Testis (tissue), 3 donors: ENCODE results near the gene XK. TPM values are rescaled to one million over a fixed set of nuclear protein-coding genes. Genes with fewer than 3 reads are reported as not detected.

ENCODE experiments used
- DNase-seq: peaks from one replicate; pipeline ENCODE4 v3.0.0-alpha.2; 2019
- H3K27ac ChIP-seq, 2 donors: fragments of 200-600 bp; sonication (generic); one replicate each; pipeline ENCODE4 v1.5.1; 2019
- H3K27me3 ChIP-seq: fragments of 200-600 bp; sonication (generic); one replicate; pipeline ENCODE4 v1.5.1; 2019
- H3K36me3 ChIP-seq: fragments of 200-600 bp; sonication (generic); one replicate; pipeline ENCODE4 v1.5.1; 2017; ENCODE audit warnings: low read depth; ENCODE audit errors: missing control alignments
- H3K4me1 ChIP-seq: fragments of 200-600 bp; sonication (generic); one replicate; pipeline ENCODE4 v1.5.1; 2019
- H3K4me3 ChIP-seq, 2 donors: fragments of 200-600 bp; sonication (generic); one replicate each; pipeline ENCODE4 v1.5.1; 2017 to 2019
- H3K9me3 ChIP-seq: fragments of 200-600 bp; sonication (generic); one replicate; pipeline ENCODE4 v1.5.1; 2017
- CTCF ChIP-seq, 3 experiments: fragments of 450-650 bp in 2 of 3; fragments of 200-600 bp in 1 of 3; sonication (generic) in 1 of 3; IDR thresholded peaks; one replicate each; pipeline ENCODE4 v1.5.1; 2016 to 2019; ENCODE audit warnings: antibody characterized with exemption in 3 of 3, mild to moderate bottlenecking in 2 of 3, moderate library complexity in 1 of 3
- POLR2A ChIP-seq: fragments of 450-650 bp; IDR thresholded peaks from one replicate; pipeline ENCODE4 v1.6.1; 2017; ENCODE audit warnings: antibody characterized with exemption, mild to moderate bottlenecking, moderate library complexity
- WGBS, 2 donors: methylation state at CpG; one replicate each; pipeline ENCODE4 v1.1.5; 2018; 5-methylcytosine and 5-hydroxymethylcytosine counted together
- intact Hi-C: fragments of 100-400 bp; cut with DNase I; formaldehyde crosslinking; loops from one replicate; pipeline ENCODE4 v1.15.1; 2023; ENCODE audit warnings: low total_unique reads
- polyA plus RNA-seq: library from polyadenylated mRNA; stranded (reverse); fragments of 350-450 nt; fragmentation: Illumina TruSeq; extraction: RNeasy Lipid Tissue Mini Kit (QIAGEN cat#74804); gene quantifications from one replicate; pipeline ENCODE4 v1.2.3, GENCODE V29; 2014; ENCODE audit warnings: low read depth, low replicate concordance; ENCODE audit not compliant: insufficient read depth
- total RNA-seq, 2 donors: library from RNA; depleted of rRNA; stranded (reverse); fragments of >200 nt; gene quantifications; one replicate each; pipeline ENCODE4 v1.2.3, GENCODE V29; 2016

XK gene
- total and polyA plus RNA-seq, 3 donors from 2014 or later: 2.6 to 4.3 (median 3.3) TPM

DNA sequence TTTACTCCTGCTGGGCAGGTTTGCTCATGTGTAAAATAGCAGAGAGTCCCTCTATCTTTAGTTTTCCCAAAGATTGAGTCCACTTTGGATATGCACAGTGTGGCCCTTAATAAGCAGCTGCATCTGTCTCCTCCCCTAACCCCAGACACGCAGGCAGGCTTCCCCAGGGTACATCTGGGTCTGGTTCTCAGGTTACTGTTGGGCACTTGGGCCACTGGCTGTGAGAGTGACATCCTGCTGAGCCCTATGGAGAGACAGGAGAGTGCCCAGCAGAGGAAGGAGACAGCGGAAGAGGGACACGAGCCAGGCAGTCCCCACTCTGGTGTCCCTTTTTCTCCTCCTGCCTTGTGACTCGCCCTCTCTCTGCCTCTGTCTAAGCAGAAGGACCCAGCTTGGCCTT lies 16.0 kb downstream of the XK start:
- intact Hi-C loops: no loop called here
- TF ChIP-seq CTCF (IDR thresholded peaks at IDR 0.05) (no peak), POLR2A (no peak)
- Histone ChIP-seq H3K9me3 (no peaks in the 10 kb centered on the region), H3K4me3 (no peak overlapping the region), H3K4me1 (no peaks in the 10 kb centered on the region), H3K27me3 (no peaks in the 10 kb centered on the region), H3K27ac (no peak overlapping the region), H3K36me3 (no peaks in the 10 kb centered on the region)
- no peak for DNase-seq
- WGBS, 2 donors: 86 to 100% methylated on average over 3 to 4 of the region's 4 CpGs

DNA sequence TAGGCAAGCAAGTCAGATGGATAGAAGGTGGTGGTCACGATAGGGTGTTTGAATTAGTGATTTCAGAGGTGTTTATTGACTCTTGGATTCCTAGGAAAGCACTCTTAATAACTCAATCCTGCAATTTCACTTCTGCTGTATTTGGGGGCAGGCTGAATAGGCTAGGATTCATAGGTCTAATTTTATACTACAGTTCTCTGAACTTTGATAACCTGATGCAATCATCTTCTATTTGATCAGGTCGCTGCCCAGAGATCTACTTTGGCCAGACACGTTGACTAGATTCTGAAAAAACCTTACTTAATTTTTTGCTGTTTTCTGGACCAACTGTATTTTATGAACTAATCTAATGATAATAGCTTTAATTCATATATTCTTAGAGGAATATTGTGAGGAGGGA lies 26.4 kb downstream of the XK start:
- 90 to 91% methylated on average over 3 of the region's 3 CpGs for WGBS, 2 donors
- Histone ChIP-seq H3K27ac (no peak overlapping the region), H3K4me1 (no peaks in the 10 kb centered on the region), H3K36me3 (no peaks in the 10 kb centered on the region), H3K27me3 (no peaks in the 10 kb centered on the region), H3K9me3 (no peaks in the 10 kb centered on the region), H3K4me3 (no peak overlapping the region)
- no peak for DNase-seq
- TF ChIP-seq CTCF (IDR thresholded peaks at IDR 0.05) (no peak), POLR2A (no peak)
- intact Hi-C loops: no loop called here

- no peaks in the 10 kb centered on the region for H3K36me3 ChIP-seq
- no peak for DNase-seq
- 79 to 94% methylated on average over 3 of the region's 3 CpGs for WGBS, 2 donors
- no peaks in the 10 kb centered on the region for H3K4me1 ChIP-seq
- no peaks in the 10 kb centered on the region for H3K27me3 ChIP-seq
- intact Hi-C loops: no loop called here
- TF ChIP-seq CTCF (IDR thresholded peaks at IDR 0.05) (no peak), POLR2A (no peak)
- no peak overlapping the region for H3K4me3 ChIP-seq
- no peak overlapping the region for H3K27ac ChIP-seq
- H3K9me3 ChIP-seq: no peaks in the 10 kb centered on the region
Measured at GRCh38 chrX:37712458-37712857, 26.9 kb downstream of the XK start.

GRCh38 chrX:37714479-37714878 lies 28.9 kb downstream of the XK start:
- H3K4me3 ChIP-seq: no peak overlapping the region
- WGBS, 2 donors: 92% methylated on average over 2 of the region's 2 CpGs; no CpG with 5 or more reads in 1 of the 2 donors
- TF ChIP-seq CTCF (IDR thresholded peaks at IDR 0.05) (no peak), POLR2A (no peak)
- DNase-seq: no peak
- H3K27ac ChIP-seq: no peak overlapping the region
- H3K36me3 ChIP-seq: no peaks in the 10 kb centered on the region
- intact Hi-C loops: no loop called here
- no peaks in the 10 kb centered on the region for H3K9me3 ChIP-seq
- no peaks in the 10 kb centered on the region for H3K4me1 ChIP-seq
- H3K27me3 ChIP-seq: no peaks in the 10 kb centered on the region

GRCh38 chrX:37716602-37717001 lies 31.0 kb downstream of the XK start:
- intact Hi-C loops: no loop called here
- Histone ChIP-seq H3K9me3 (no peaks in the 10 kb centered on the region), H3K27me3 (no peaks in the 10 kb centered on the region), H3K4me3 (no peak overlapping the region), H3K36me3 (no peaks in the 10 kb centered on the region), H3K4me1 (no peaks in the 10 kb centered on the region), H3K27ac (no peak overlapping the region)
- no peak for TF ChIP-seq CTCF (IDR thresholded peaks at IDR 0.05)
- TF ChIP-seq POLR2A: no peak
- DNase-seq: no peak
